ENCODE results near the gene DBR1. TPM values are rescaled to one million over a fixed set of nuclear protein-coding genes. Genes with fewer than 3 reads are reported as not detected.

DBR1 gene
- total and polyA plus RNA-seq, 2 of the 13 experiments (the other 11 are each of a cell fraction or from before 2014, with no cell fraction given), result 6.4 to 16.7 TPM

DNA sequence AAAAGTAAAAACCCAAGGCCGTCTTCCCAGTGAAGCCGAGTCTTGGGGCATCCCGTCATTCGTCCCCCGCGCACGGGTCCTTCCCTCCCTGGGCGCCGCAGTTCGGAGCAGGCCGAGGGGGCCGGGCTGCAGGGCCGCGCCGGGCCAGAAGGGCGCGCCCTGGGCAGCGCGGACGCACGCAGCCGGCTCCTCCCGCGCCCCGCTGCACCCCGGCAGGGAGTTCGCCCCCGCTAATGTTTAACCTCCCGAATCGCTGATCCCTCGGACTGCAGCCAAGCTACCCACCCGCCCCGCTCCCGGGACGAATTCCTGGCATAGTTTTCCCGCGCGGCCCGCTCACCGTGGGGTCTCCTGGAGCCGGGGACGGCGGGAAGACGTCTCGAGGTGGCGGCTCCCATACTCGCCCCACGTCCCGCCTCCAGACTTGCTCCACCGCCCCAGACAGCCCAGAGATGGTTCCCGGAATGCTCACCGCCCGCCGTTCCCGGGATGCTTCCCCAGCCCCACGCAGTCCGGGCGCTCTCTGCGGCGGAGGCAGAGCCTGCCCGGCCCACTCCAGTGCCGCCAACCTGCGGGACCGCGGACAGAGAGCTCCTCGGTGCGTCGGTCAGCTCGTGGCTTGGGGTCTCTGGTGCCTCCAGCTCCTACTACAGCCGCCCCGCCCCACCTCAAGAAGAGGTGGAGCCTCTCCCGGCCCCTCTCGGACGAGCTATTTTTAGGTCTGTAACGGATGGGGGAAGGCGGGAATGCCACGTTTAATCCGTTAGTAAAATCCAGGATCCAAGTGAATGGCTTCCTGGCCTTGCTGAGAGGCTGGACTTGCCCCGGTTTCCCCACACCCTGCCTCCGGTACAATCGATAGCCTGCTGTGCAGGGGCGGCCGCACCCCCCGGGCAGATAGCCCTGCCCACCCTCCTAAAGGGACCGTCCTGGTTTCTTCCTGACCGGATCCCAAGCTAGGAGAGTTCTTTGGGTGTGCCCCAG lies 59.4 kb downstream of the DBR1 start, which contains the start of gene DZIP1L (continued):
- TF ChIP-seq, protein P1, sequence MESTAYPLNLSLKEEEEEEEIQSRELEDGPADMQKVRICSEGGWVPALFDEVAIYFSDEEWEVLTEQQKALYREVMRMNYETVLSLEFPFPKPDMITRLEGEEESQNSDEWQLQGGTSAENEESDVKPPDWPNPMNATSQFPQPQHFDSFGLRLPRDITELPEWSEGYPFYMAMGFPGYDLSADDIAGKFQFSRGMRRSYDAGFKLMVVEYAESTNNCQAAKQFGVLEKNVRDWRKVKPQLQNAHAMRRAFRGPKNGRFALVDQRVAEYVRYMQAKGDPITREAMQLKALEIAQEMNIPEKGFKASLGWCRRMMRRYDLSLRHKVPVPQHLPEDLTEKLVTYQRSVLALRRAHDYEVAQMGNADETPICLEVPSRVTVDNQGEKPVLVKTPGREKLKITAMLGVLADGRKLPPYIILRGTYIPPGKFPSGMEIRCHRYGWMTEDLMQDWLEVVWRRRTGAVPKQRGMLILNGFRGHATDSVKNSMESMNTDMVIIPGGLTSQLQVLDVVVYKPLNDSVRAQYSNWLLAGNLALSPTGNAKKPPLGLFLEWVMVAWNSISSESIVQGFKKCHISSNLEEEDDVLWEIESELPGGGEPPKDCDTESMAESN (CRISPR knock-in tag; conservative IDR thresholded peaks at IDR 0.05), result no peak
- TF ChIP-seq ZNF282 (IDR thresholded peaks at IDR 0.05; ENCODE audit: partially characterized antibody), result no peak
- no peak for TF ChIP-seq ZFP36 (IDR thresholded peaks at IDR 0.05; ENCODE audit: borderline replicate concordance, low read depth, low read length, partially characterized antibody)
- TF ChIP-seq, protein P2, sequence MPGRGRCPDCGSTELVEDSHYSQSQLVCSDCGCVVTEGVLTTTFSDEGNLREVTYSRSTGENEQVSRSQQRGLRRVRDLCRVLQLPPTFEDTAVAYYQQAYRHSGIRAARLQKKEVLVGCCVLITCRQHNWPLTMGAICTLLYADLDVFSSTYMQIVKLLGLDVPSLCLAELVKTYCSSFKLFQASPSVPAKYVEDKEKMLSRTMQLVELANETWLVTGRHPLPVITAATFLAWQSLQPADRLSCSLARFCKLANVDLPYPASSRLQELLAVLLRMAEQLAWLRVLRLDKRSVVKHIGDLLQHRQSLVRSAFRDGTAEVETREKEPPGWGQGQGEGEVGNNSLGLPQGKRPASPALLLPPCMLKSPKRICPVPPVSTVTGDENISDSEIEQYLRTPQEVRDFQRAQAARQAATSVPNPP (CRISPR knock-in tag; IDR thresholded peaks at IDR 0.05), result no peak
- TF ChIP-seq ZNF230 (CRISPR knock-in tag; IDR thresholded peaks at IDR 0.05), result 0 out of 2 replicates have a peak, but pooled peaks have one; percentile 33
- TF ChIP-seq ZNF660 (CRISPR knock-in tag; IDR thresholded peaks at IDR 0.05; ENCODE audit: borderline replicate concordance, low read depth), result no peak
- TF ChIP-seq, protein P3, sequence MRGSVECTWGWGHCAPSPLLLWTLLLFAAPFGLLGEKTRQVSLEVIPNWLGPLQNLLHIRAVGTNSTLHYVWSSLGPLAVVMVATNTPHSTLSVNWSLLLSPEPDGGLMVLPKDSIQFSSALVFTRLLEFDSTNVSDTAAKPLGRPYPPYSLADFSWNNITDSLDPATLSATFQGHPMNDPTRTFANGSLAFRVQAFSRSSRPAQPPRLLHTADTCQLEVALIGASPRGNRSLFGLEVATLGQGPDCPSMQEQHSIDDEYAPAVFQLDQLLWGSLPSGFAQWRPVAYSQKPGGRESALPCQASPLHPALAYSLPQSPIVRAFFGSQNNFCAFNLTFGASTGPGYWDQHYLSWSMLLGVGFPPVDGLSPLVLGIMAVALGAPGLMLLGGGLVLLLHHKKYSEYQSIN (CRISPR knock-in tag; IDR thresholded peaks at IDR 0.05; ENCODE audit: borderline replicate concordance), result no peak
- no peak for TF ChIP-seq DNMT3B (CRISPR knock-in tag; conservative IDR thresholded peaks at IDR 0.05)
- TF ChIP-seq KAT8 (CRISPR knock-in tag; IDR thresholded peaks at IDR 0.05), result no peak; the same call in none of the 2 replicates
- TF ChIP-seq ZNF773 (CRISPR knock-in tag; IDR thresholded peaks at IDR 0.05; ENCODE audit: borderline replicate concordance), result no peak
- no peak for TF ChIP-seq TCF7L2 (IDR thresholded peaks at IDR 0.05; ENCODE audit: low read depth, low read length)
- TF ChIP-seq, protein P4, sequence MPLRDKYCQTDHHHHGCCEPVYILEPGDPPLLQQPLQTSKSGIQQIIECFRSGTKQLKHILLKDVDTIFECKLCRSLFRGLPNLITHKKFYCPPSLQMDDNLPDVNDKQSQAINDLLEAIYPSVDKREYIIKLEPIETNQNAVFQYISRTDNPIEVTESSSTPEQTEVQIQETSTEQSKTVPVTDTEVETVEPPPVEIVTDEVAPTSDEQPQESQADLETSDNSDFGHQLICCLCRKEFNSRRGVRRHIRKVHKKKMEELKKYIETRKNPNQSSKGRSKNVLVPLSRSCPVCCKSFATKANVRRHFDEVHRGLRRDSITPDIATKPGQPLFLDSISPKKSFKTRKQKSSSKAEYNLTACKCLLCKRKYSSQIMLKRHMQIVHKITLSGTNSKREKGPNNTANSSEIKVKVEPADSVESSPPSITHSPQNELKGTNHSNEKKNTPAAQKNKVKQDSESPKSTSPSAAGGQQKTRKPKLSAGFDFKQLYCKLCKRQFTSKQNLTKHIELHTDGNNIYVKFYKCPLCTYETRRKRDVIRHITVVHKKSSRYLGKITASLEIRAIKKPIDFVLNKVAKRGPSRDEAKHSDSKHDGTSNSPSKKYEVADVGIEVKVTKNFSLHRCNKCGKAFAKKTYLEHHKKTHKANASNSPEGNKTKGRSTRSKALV (CRISPR knock-in tag; IDR thresholded peaks at IDR 0.05), result peak; percentile 58; the same call in 1 of the 2 replicates
- TF ChIP-seq, protein P5, sequence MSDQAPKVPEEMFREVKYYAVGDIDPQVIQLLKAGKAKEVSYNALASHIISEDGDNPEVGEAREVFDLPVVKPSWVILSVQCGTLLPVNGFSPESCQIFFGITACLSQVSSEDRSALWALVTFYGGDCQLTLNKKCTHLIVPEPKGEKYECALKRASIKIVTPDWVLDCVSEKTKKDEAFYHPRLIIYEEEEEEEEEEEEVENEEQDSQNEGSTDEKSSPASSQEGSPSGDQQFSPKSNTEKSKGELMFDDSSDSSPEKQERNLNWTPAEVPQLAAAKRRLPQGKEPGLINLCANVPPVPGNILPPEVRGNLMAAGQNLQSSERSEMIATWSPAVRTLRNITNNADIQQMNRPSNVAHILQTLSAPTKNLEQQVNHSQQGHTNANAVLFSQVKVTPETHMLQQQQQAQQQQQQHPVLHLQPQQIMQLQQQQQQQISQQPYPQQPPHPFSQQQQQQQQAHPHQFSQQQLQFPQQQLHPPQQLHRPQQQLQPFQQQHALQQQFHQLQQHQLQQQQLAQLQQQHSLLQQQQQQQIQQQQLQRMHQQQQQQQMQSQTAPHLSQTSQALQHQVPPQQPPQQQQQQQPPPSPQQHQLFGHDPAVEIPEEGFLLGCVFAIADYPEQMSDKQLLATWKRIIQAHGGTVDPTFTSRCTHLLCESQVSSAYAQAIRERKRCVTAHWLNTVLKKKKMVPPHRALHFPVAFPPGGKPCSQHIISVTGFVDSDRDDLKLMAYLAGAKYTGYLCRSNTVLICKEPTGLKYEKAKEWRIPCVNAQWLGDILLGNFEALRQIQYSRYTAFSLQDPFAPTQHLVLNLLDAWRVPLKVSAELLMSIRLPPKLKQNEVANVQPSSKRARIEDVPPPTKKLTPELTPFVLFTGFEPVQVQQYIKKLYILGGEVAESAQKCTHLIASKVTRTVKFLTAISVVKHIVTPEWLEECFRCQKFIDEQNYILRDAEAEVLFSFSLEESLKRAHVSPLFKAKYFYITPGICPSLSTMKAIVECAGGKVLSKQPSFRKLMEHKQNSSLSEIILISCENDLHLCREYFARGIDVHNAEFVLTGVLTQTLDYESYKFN (CRISPR knock-in tag; conservative IDR thresholded peaks at IDR 0.05), result no peak
- no peak for TF ChIP-seq GATA4 (IDR thresholded peaks at IDR 0.05; ENCODE audit: borderline replicate concordance, low read depth)
- no peak for TF ChIP-seq NFYB (CRISPR knock-in tag; IDR thresholded peaks at IDR 0.05)
- TF ChIP-seq NFIC (IDR thresholded peaks at IDR 0.05; ENCODE audit: low read length), result no peak
- no peak for TF ChIP-seq ZFP1 (CRISPR knock-in tag; IDR thresholded peaks at IDR 0.05)
- no peak for TF ChIP-seq ZNF329 (CRISPR knock-in tag; IDR thresholded peaks at IDR 0.05; ENCODE audit: low read depth)
- no peak for TF ChIP-seq ZNF543 (CRISPR knock-in tag; IDR thresholded peaks at IDR 0.05)
- TF ChIP-seq NFE2L2 (IDR thresholded peaks at IDR 0.05; ENCODE audit: low read length), result no peak
